H1 (cell line): ENCODE measurements around the gene PPID. TPM values are rescaled to one million over a fixed set of nuclear protein-coding genes. Genes with fewer than 3 reads are reported as not detected.

Source experiments
- BCL11A ChIP-seq, 2 experiments: IDR thresholded peaks; one replicate each; pipeline ENCODE4 v1.6.1; 2011; ENCODE audit warnings: low read depth in 2 of 2, low read length in 2 of 2, mild to moderate bottlenecking in 2 of 2
- BRCA1 ChIP-seq: IDR thresholded peaks from 2 replicates; pipeline ENCODE4 v1.6.1; 2012; ENCODE audit warnings: low read depth, low read length, improper control_type of control experiment
- CREB1 ChIP-seq: IDR thresholded peaks from 2 replicates; pipeline ENCODE4 v1.6.1; 2012; ENCODE audit warnings: inconsistent platforms
- POLR2AphosphoS5 ChIP-seq: IDR thresholded peaks from 2 replicates; pipeline ENCODE4 v1.6.1; 2011; ENCODE audit warnings: low read depth, low read length
- polyA plus RNA-seq, 7 experiments: library from polyadenylated mRNA; depleted of rRNA in 3 of 7; stranded (reverse) in 5 of 7; unstranded in 2 of 7; fragments of >200 nt in 5 of 7; fragments of 200-250 nt in 2 of 7; gene quantifications; 1 replicate in 5 of 7; 2 replicates in 1 of 7; 4 replicates in 1 of 7; pipeline versions ENCODE4 v1.2.1 to v1.2.3, GENCODE V29; 2011 to 2013; ENCODE audit warnings: missing spikeins in 2 of 7, mixed read lengths in 2 of 7
- total RNA-seq: library from RNA; stranded (reverse); fragmentation: NEBNext Ultra II Directional; extraction: Animal tissue kit (Norgen Biotek cat#: 25700); gene quantifications from 2 replicates; pipeline ENCODE4 v1.2.1, GENCODE V29; 2021
- TF ChIP-seq, protein P1 (sequence below): IDR thresholded peaks from 2 replicates; pipeline ENCODE4 v1.6.1; 2012; ENCODE audit warnings: inconsistent platforms

The PPID gene
- total and polyA plus RNA-seq, 2 of the 8 experiments (the other 6 are each of a cell fraction or from before 2014, with no cell fraction given), result 20.2 to 53.2 TPM

- TF ChIP-seq, protein P1, sequence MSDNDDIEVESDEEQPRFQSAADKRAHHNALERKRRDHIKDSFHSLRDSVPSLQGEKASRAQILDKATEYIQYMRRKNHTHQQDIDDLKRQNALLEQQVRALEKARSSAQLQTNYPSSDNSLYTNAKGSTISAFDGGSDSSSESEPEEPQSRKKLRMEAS, result no peak
- no peak for TF ChIP-seq BCL11A (IDR thresholded peaks at IDR 0.05; ENCODE audit: low read depth in 2 of 2, low read length in 2 of 2)
- TF ChIP-seq POLR2AphosphoS5, result no peak
- no peak for TF ChIP-seq CREB1
- TF ChIP-seq BRCA1, result no peak
Measured at GRCh38 chr4:158767451-158767850, 44.3 kb upstream of the PPID start (continued).
